ENCODE data around the gene GHSR.

DNA sequence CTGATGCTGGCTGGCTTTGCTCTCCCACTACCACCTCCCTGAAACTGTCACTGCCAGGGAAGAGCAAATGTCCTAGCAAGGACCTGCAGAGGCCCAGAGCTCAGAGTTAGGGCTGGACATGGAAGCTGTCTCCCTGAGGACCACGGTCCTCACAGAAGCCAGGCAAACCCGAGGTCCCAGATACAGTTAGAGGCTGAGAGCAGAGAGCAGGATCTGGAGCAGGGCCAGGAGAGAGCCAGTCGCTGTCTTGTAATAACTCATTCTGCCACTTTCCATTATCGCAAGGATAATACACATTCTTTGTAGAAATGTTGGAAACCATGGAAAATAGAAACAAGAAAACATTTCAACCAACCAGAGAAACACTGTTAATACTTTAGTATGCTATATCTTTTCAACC is 10.1 kb downstream of the GHSR start:
- TF ChIP-seq, protein P1, sequence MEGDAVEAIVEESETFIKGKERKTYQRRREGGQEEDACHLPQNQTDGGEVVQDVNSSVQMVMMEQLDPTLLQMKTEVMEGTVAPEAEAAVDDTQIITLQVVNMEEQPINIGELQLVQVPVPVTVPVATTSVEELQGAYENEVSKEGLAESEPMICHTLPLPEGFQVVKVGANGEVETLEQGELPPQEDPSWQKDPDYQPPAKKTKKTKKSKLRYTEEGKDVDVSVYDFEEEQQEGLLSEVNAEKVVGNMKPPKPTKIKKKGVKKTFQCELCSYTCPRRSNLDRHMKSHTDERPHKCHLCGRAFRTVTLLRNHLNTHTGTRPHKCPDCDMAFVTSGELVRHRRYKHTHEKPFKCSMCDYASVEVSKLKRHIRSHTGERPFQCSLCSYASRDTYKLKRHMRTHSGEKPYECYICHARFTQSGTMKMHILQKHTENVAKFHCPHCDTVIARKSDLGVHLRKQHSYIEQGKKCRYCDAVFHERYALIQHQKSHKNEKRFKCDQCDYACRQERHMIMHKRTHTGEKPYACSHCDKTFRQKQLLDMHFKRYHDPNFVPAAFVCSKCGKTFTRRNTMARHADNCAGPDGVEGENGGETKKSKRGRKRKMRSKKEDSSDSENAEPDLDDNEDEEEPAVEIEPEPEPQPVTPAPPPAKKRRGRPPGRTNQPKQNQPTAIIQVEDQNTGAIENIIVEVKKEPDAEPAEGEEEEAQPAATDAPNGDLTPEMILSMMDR (conservative IDR thresholded peaks at IDR 0.05; ENCODE audit: low read depth, low read length) = no peak
- TF ChIP-seq EZH2 (IDR thresholded peaks at IDR 0.05; ENCODE audit: borderline replicate concordance, low read depth, low read length, poor library complexity, severe bottlenecking) = no peak

Data from A673 (cell line).